ENCODE data around the gene DPP9. TPM values are rescaled to one million over a fixed set of nuclear protein-coding genes. Genes with fewer than 3 reads are reported as not detected.

Gene DPP9
- total and polyA plus RNA-seq, 2 of the 13 experiments (the other 11 are each of a cell fraction or from before 2014, with no cell fraction given), result 8.4 to 25.8 TPM

GRCh38 chr19:4686700-4687099, 36.9 kb downstream of the DPP9 start:
- H3K9ac ChIP-seq (ENCODE audit: insufficient read depth, low read depth, low read length), result no peak overlapping the region
- FAIRE-seq, result no peak
- in situ Hi-C loops (cut with HindIII; ENCODE audit: extremely low pct_ligation_motif_present, low pct_unique_long_range_greater_than_20kb), result no loop called here
- no peak overlapping the region for H3K27ac ChIP-seq (ENCODE audit: extremely low read length, insufficient read depth, low read length)
- H3K79me2 ChIP-seq (ENCODE audit: insufficient read depth, low read length), result no peaks in the 10 kb centered on the region
- H3K4me1 ChIP-seq (ENCODE audit: insufficient read depth, low read length), result peaks cover 15% of the 10 kb centered on the region
- TF ChIP-seq ZBTB33 (CRISPR knock-in tag; IDR thresholded peaks at IDR 0.05), result peak; percentile 69; the same call in 1 of the 2 replicates
- TF ChIP-seq NFAT5 (CRISPR knock-in tag; IDR thresholded peaks at IDR 0.05), result no peak
- TF ChIP-seq EED (CRISPR knock-in tag; IDR thresholded peaks at IDR 0.05), result 0 out of 2 replicates have a peak, but pooled peaks have one; percentile 37
- peak; percentile 16 for TF ChIP-seq AGO2 (optimal IDR thresholded peaks at IDR 0.05; ENCODE audit: low read depth, low read length)
- TF ChIP-seq MYC (CRISPR knock-in tag; IDR thresholded peaks at IDR 0.05; ENCODE audit: borderline replicate concordance), result no peak
- TF ChIP-seq ZNF580 (CRISPR knock-in tag; IDR thresholded peaks at IDR 0.05; ENCODE audit: borderline replicate concordance, low read depth), result no peak
- ChIA-PET POLR2A (no interaction called here), CTCF (ENCODE audit: low intra/inter-chr PET ratio, low total read pairs) (no interaction called here)
- TSS peak; percentile 23 for BruUV-seq (replicated peaks)
- H3K27me3 ChIP-seq (ENCODE audit: control insufficient read depth in 1 of 2, insufficient read depth in 2 of 2, low read length in 2 of 2), result no peaks in the 10 kb centered on the region
- intact Hi-C loops (cut with micrococcal nuclease; ENCODE audit: unreplicated experiment), result no loop called here
- H3K36me3 ChIP-seq (replicated peaks in 1 of 2; ENCODE audit: control insufficient read depth in 1 of 2, insufficient read depth in 2 of 2, low read length in 2 of 2), result peaks cover 16 to 40% of the 10 kb centered on the region in 2 experiments; a peak in 4 of 5 replicates
- 99% methylated on average over 8 of the region's 10 CpGs for WGBS (ENCODE audit: low lambda C conversion rate)
- H4K20me1 ChIP-seq (ENCODE audit: insufficient read depth, low read length), result no peaks in the 10 kb centered on the region
- H3K9me3 ChIP-seq (ENCODE audit: low read length), result no peaks in the 10 kb centered on the region
- no peak for ATAC-seq
- H2AFZ ChIP-seq (ENCODE audit: low read length), result no peak overlapping the region
- H3K4me3 ChIP-seq (replicated peaks in 1 of 3; ENCODE audit: insufficient read depth in 1 of 3, low read depth in 2 of 3, low read length in 3 of 3), result no peak overlapping the region
- no peak overlapping the region for H3K4me2 ChIP-seq (ENCODE audit: low read depth, low read length)
- DNase-seq (ENCODE audit: low spot score), result no peak
